DMS 273 treated with DMSO at 0.1 percent for 48 hours (cell line): Measurements from ENCODE around the gene CTBP1.

Experiments
- DNase-seq: peaks from one replicate; lab custom pipeline; 2025; lab: John Stamatoyannopoulos, UW

Gene CTBP1

GRCh38 chr4:1223841-1224809 lies 24.8 kb downstream of the CTBP1 start:
- DNase-seq = no peak

- DNase-seq = no peak
Observed at GRCh38 chr4:1222938-1223690, 25.8 kb downstream of the CTBP1 start.

- no peak for DNase-seq
Observed at GRCh38 chr4:1222036-1222789, 26.7 kb downstream of the CTBP1 start.

- DNase-seq = no peak
Observed at GRCh38 chr4:1221155-1221870, 27.6 kb downstream of the CTBP1 start.

GRCh38 chr4:1220566-1220965 lies 28.4 kb downstream of the CTBP1 start:
- no peak for DNase-seq

GRCh38 chr4:1219566-1219950 lies 29.4 kb downstream of the CTBP1 start:
- DNase-seq = no peak

- no peak for DNase-seq
Observed at GRCh38 chr4:1218634-1219565, 30.0 kb downstream of the CTBP1 start.

GRCh38 chr4:1217366-1217765 lies 31.6 kb downstream of the CTBP1 start:
- no peak for DNase-seq

- no peak for DNase-seq
Observed at GRCh38 chr4:1216869-1217294, 32.0 kb downstream of the CTBP1 start.

- DNase-seq = no peak
Observed at GRCh38 chr4:1216076-1216614, 32.8 kb downstream of the CTBP1 start.

GRCh38 chr4:1215141-1216075 lies 33.5 kb downstream of the CTBP1 start:
- no peak for DNase-seq

- DNase-seq = no peak
Observed at GRCh38 chr4:1214101-1215095, 34.5 kb downstream of the CTBP1 start.

GRCh38 chr4:1213336-1213995 lies 35.5 kb downstream of the CTBP1 start:
- DNase-seq = no peak

GRCh38 chr4:1212546-1213335 lies 36.2 kb downstream of the CTBP1 start:
- DNase-seq = no peak

GRCh38 chr4:1211891-1212545 lies 36.9 kb downstream of the CTBP1 start:
- DNase-seq = no peak

GRCh38 chr4:1211371-1211770 lies 37.6 kb downstream of the CTBP1 start:
- no peak for DNase-seq
